Activated B cell treated with CpG ODN at 0.5 μM for 24 hours (primary cell): ENCODE results near the gene SYT5. TPM values are rescaled to one million over a fixed set of nuclear protein-coding genes. Genes with fewer than 3 reads are reported as not detected.
A peak's percentile ranks its signal among the peaks of the same experiment; 100 is the strongest.

Experiments
- ATAC-seq: fragments of 200-7000 bp; cut with Tn5 transposase; one replicate; pipeline ENCODE4 v1.10.0; 2021; ENCODE audit warnings: low read depth, mild to moderate bottlenecking, moderate library complexity
- CTCF ChIA-PET: fragments of 350-600 bp; sonication (Branson Sonifier 250); formaldehyde crosslinking; loops from one replicate; lab custom pipeline; 2021; ENCODE audit warnings: antibody characterized with exemption; lab: Charles Lee
- POLR2A ChIA-PET: fragments of 350-600 bp; sonication (Branson Sonifier 250); formaldehyde crosslinking; loops from one replicate; lab custom pipeline; 2021; ENCODE audit warnings: antibody characterized with exemption; lab: Charles Lee
- DNase-seq: peaks from one replicate; pipeline ENCODE4 v3.0.0; 2022
- H3K27ac Mint-ChIP-seq: one replicate; pipeline ENCODE4 v1.8.0; 2020; ENCODE audit warnings: mixed read lengths
- H3K27me3 Mint-ChIP-seq: one replicate; pipeline ENCODE4 v1.8.0; 2021; ENCODE audit warnings: mixed read lengths
- H3K36me3 Mint-ChIP-seq: one replicate; pipeline ENCODE4 v1.8.0; 2021; ENCODE audit warnings: low read depth, mixed read lengths
- H3K4me1 Mint-ChIP-seq: one replicate; pipeline ENCODE4 v1.8.0; 2021; ENCODE audit warnings: mixed read lengths
- H3K4me3 Mint-ChIP-seq: one replicate; pipeline ENCODE4 v1.8.0; 2020; ENCODE audit warnings: mild to moderate bottlenecking, mixed read lengths
- H3K9me3 Mint-ChIP-seq: one replicate; pipeline ENCODE4 v1.8.0; 2020; ENCODE audit warnings: mixed read lengths
- CTCF ChIP-seq: fragments of 200-600 bp; IDR thresholded peaks from one replicate; pipeline ENCODE4 v1.8.0; 2022; ENCODE audit warnings: antibody characterized with exemption, mild to moderate bottlenecking
- intact Hi-C: fragments of 100-400 bp; cut with micrococcal nuclease; formaldehyde crosslinking; loops from one replicate; pipeline ENCODE4 v1.15.1; 2024
- total RNA-seq: library from RNA; stranded (reverse); gene quantifications from 2 replicates; pipeline ENCODE4 v1.2.3, GENCODE V29; 2022

SYT5 gene
- total RNA-seq, 1 donor from 2014 or later, result not detected

DNA sequence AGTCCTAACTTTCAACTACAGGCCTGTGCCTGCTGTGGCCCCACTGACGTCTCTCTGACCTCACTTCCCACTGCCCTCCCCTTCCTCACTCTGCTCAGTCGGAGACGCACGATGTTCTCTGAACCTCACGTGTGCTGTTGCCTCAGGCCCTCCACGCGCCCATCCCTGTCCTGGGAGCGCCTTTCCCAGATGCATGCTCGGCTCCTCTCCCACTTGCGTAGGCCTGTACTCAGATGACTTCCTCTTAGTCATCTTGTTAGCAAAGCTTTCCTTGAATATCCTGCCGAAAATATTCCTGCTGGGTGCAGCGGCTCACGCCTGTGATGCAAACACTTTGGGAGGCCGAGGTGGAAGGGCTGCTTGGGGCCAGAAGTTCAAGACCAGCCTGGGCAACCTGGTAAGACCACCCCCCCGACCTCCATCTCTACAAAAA lies 9.3 kb upstream of the SYT5 start:
- intact Hi-C loops, result no loop called here
- ATAC-seq (no peak), DNase-seq (no peak)
- POLR2A ChIA-PET, result no interaction called here
- Mint-ChIP-seq H3K36me3 (no peaks in the 10 kb centered on the region), H3K9me3 (no peaks in the 10 kb centered on the region), H3K27ac (no peak overlapping the region), H3K4me1 (peaks cover 3% of the 10 kb centered on the region), H3K27me3 (peaks cover 12% of the 10 kb centered on the region), H3K4me3 (no peak overlapping the region)
- no peak for TF ChIP-seq CTCF
- CTCF ChIA-PET, result no interaction called here

DNA sequence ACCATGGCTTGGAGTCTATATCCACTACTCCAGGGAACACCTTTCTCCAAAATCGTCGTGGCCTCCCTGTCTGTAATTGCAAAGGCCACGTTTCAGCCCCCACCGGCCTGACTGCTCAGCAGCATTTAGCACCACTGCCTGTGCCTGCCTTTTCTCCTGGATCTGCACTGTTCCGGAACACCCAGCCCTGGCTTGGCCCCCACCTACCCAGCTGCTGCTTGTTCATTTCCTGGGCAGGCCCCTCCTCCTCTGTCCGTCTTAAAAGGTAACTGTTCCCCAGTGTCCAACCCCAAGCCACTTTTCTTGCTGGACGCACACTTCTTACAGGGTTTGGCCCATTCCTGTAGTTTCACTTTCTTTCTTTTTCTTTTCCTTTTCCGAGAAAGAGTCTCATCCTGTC lies 8.5 kb upstream of the SYT5 start:
- no peak for ATAC-seq
- Mint-ChIP-seq H3K27ac (no peak overlapping the region), H3K9me3 (no peaks in the 10 kb centered on the region), H3K4me3 (no peak overlapping the region), H3K4me1 (peaks cover 3% of the 10 kb centered on the region), H3K36me3 (no peaks in the 10 kb centered on the region), H3K27me3 (peaks cover 14% of the 10 kb centered on the region)
- DNase-seq, result no peak
- TF ChIP-seq CTCF, result no peak
- ChIA-PET CTCF (no interaction called here), POLR2A (no interaction called here)
- intact Hi-C loops, result no loop called here

- Mint-ChIP-seq H3K36me3 (no peaks in the 10 kb centered on the region), H3K27me3 (peaks cover 22% of the 10 kb centered on the region), H3K4me1 (peaks cover 3% of the 10 kb centered on the region), H3K4me3 (no peak overlapping the region), H3K9me3 (no peaks in the 10 kb centered on the region), H3K27ac (no peak overlapping the region)
- no peak for DNase-seq
- TF ChIP-seq CTCF, result no peak
- POLR2A ChIA-PET, result no interaction called here
- ATAC-seq, result no peak
- CTCF ChIA-PET, result no interaction called here
- intact Hi-C loops, result no loop called here
These were observed 6.0 kb upstream of the SYT5 start for GRCh38 chr19:55186080-55186479.

GRCh38 chr19:55181740-55182139 lies 1.7 kb upstream of the SYT5 start:
- TF ChIP-seq CTCF, result no peak
- no peaks in the 10 kb centered on the region for H3K9me3 Mint-ChIP-seq
- ChIA-PET POLR2A (no interaction called here), CTCF (no interaction called here)
- H3K36me3 Mint-ChIP-seq, result no peaks in the 10 kb centered on the region
- no peak overlapping the region for H3K27ac Mint-ChIP-seq
- H3K27me3 Mint-ChIP-seq, result peaks cover 53% of the 10 kb centered on the region
- no peak for ATAC-seq
- no peak for DNase-seq
- H3K4me1 Mint-ChIP-seq, result peaks cover 20% of the 10 kb centered on the region
- no peak overlapping the region for H3K4me3 Mint-ChIP-seq
- intact Hi-C loops, result no loop called here

- Mint-ChIP-seq H3K36me3 (no peaks in the 10 kb centered on the region), H3K27me3 (peaks cover 69% of the 10 kb centered on the region), H3K27ac (peak overlapping the region; percentile 75), H3K4me1 (peaks cover 22% of the 10 kb centered on the region), H3K4me3 (peak overlapping the region; percentile 79), H3K9me3 (no peaks in the 10 kb centered on the region)
- TF ChIP-seq CTCF, result no peak
- ChIA-PET POLR2A (interaction anchor here (0.9 to 2.1 kb wide), 4 partner anchors 75 to 160 kb away, joined by 3 to 7 read pairs (median 4); partner anchors contain the start of genes KMT5C and PPP6R1), CTCF (no interaction called here)
- ATAC-seq (peak; percentile 84), DNase-seq (peak; percentile 94)
- intact Hi-C loops, result loop anchor here (1.0 to 5.0 kb wide), 5 partner anchors 18 to 160 kb away; partner anchors contain the start of genes KMT5C, PPP1R12C and PPP6R1
These were observed 1.1 kb downstream of the SYT5 start for GRCh38 chr19:55178781-55179599.
